ENCODE data around the gene CYP26B1. TPM values are rescaled to one million over a fixed set of nuclear protein-coding genes. Genes with fewer than 3 reads are reported as not detected.

CYP26B1 gene
- total RNA-seq, 6 experiments from 2014 or later, result 0.81 to 4.0 (median 1.8) TPM

DNA sequence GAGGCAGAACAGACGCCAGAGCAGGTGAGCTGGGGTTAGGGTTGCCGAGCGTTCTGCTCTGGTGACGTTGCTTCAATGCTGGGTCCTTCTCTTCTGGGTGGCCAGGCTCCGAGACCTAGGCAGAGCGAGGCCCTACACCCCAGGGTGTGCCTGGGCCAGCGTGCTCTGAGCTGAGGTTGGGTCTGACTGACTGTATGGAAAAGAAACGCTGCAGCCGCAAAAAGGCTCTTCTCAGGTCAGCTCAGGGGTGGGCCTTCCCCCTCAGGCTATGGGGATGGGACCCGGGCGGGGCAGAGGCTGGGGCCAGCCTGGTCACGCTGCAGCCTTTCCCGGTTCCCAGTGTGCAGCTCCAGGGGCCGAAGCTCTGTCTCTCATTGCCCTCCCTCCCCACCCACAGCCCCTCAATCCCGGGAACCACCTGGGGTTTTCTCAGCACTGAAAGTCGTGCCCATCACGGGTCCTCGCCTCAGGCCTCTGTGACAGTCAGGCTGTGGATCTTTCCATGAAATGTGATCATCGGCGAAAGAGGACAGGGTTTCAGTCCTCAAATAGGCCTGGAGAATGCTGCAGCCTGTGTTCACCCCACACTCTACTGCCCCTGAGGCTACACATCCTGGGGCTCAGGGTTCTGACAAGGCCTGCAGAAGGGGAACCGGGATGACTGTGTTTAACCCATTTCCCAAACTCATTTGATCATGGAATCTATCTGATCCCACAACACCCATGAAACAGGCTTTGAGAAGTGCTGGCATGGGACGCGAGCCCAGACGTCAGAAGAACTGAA lies 19.4 kb downstream of the CYP26B1 start:
- Histone ChIP-seq H3K27ac (no peak overlapping the region), H3K9me3 (no peaks in the 10 kb centered on the region), H3K4me3 (no peak overlapping the region), H3K4me1 (no peaks in the 10 kb centered on the region), H3K27me3 (no peaks in the 10 kb centered on the region), H3K36me3 (no peaks in the 10 kb centered on the region)
- TF ChIP-seq POLR2A (IDR thresholded peaks at IDR 0.05), result no peak
- TF ChIP-seq, protein P1, sequence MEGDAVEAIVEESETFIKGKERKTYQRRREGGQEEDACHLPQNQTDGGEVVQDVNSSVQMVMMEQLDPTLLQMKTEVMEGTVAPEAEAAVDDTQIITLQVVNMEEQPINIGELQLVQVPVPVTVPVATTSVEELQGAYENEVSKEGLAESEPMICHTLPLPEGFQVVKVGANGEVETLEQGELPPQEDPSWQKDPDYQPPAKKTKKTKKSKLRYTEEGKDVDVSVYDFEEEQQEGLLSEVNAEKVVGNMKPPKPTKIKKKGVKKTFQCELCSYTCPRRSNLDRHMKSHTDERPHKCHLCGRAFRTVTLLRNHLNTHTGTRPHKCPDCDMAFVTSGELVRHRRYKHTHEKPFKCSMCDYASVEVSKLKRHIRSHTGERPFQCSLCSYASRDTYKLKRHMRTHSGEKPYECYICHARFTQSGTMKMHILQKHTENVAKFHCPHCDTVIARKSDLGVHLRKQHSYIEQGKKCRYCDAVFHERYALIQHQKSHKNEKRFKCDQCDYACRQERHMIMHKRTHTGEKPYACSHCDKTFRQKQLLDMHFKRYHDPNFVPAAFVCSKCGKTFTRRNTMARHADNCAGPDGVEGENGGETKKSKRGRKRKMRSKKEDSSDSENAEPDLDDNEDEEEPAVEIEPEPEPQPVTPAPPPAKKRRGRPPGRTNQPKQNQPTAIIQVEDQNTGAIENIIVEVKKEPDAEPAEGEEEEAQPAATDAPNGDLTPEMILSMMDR (IDR thresholded peaks at IDR 0.05), result no peak
- 100% methylated on average over 1 of the region's 24 CpGs for WGBS (ENCODE audit: insufficient coverage, low coverage, low lambda C conversion rate, missing lambda C conversion rate)
- ATAC-seq (peak in 1 of 4 donors; percentile 6), DNase-seq (peak in 1 of 3 donors; percentile 24)
- intact Hi-C loops (cut with DNase I), result no loop called here

- H3K36me3 ChIP-seq, result no peaks in the 10 kb centered on the region
- no peak overlapping the region for H3K4me3 ChIP-seq
- intact Hi-C loops (cut with DNase I), result no loop called here
- H3K4me1 ChIP-seq, result no peaks in the 10 kb centered on the region
- 80% methylated on average over 4 of the region's 21 CpGs for whole genome bisulfite sequencing (ENCODE audit: insufficient coverage, low coverage, low lambda C conversion rate, missing lambda C conversion rate)
- ATAC-seq, result no peak
- no peaks in the 10 kb centered on the region for H3K27me3 ChIP-seq
- H3K9me3 ChIP-seq, result no peaks in the 10 kb centered on the region
- TF ChIP-seq, protein P1 (IDR thresholded peaks at IDR 0.05), result no peak
- no peak for TF ChIP-seq POLR2A (IDR thresholded peaks at IDR 0.05)
- DNase-seq, result peak in 2 of 3 donors; percentile 8 to 38
- H3K27ac ChIP-seq, result no peak overlapping the region
These were observed 20.1 kb downstream of the CYP26B1 start for GRCh38 chr2:72127401-72128058.

DNA sequence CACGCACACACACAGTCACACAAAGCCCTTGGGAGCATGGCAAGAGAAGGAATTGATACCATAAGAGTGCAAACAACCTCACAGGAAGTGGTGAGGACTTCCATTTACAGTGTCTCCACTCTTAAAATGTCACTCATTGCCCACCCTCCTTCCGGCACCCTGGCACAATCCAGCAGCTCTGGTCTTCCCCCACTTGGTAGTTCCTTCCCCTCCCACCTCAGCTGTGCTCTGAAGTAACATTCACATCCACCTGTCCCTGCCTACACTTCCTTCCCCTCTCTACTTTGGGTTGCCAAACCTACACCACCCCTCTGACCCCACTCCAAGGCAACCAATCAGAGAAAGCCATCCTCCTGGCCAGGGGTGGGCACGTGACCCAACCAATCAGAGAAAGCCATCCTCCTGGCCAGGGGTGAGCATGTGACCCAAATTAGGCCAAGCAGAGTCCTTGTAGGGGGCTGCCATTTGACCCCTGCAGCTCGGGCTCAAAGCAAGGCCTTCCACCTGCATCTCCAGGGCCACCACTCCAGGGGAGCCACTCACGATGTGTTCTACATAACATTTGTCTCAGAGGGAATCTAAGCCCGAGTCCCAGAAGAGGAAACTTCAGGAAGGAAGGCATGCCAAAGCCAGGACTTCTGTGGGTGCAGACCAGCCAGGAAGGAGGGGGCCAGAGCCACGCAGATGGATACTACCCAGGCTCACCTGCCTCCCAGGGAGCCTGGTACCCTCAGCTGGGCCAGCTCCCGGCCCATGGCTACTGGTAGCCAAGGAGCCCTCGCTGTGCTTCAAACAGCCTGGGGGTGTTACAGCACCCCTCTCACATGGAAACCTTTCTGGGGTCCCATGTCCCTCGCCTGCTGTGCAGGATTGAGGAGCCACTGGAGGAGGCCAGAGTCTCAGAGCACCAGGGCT lies 21.2 kb downstream of the CYP26B1 start:
- WGBS (ENCODE audit: insufficient coverage, low coverage, low lambda C conversion rate, missing lambda C conversion rate), result 78% methylated on average over 3 of the region's 10 CpGs
- no peak for TF ChIP-seq POLR2A (IDR thresholded peaks at IDR 0.05)
- TF ChIP-seq, protein P1 (IDR thresholded peaks at IDR 0.05), result no peak
- ATAC-seq (no peak), DNase-seq (peak in 1 of 3 donors; percentile 19)
- no peaks in the 10 kb centered on the region for H3K27me3 ChIP-seq
- H3K27ac ChIP-seq, result no peak overlapping the region
- no peaks in the 10 kb centered on the region for H3K9me3 ChIP-seq
- no peaks in the 10 kb centered on the region for H3K4me1 ChIP-seq
- no peak overlapping the region for H3K4me3 ChIP-seq
- intact Hi-C loops (cut with DNase I), result no loop called here
- no peaks in the 10 kb centered on the region for H3K36me3 ChIP-seq

DNA sequence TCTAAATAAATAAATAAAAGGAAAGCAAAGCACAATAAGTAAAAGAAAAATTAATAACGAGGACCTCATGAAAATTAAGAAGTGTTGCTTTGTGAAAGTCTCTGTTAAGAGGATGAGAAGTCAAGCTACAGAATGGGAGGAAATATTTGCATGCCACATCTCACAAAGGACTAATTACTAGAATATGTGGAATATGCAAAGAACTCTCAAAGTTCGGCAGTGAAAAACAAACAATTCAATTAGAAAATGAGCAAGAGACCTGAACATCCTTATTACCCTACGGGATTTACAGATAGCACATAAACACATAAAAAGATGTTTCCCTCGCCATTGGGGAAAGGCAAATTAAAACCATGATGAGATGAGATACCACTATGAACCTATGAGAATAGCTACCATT lies 23.3 kb downstream of the CYP26B1 start:
- intact Hi-C loops (cut with DNase I), result no loop called here
- Histone ChIP-seq H3K27ac (no peak overlapping the region), H3K36me3 (no peaks in the 10 kb centered on the region), H3K4me3 (no peak overlapping the region), H3K9me3 (no peaks in the 10 kb centered on the region), H3K4me1 (no peaks in the 10 kb centered on the region), H3K27me3 (no peaks in the 10 kb centered on the region)
- TF ChIP-seq, protein P1 (IDR thresholded peaks at IDR 0.05), result no peak
- TF ChIP-seq POLR2A (IDR thresholded peaks at IDR 0.05), result no peak
- WGBS (ENCODE audit: insufficient coverage, low coverage, low lambda C conversion rate, missing lambda C conversion rate), result 39% methylated on average over 4 of the region's 4 CpGs
- ATAC-seq (no peak), DNase-seq (no peak)
